Neural cell (in vitro differentiated cells): ENCODE measurements around the gene UCK2. TPM values are rescaled to one million over a fixed set of nuclear protein-coding genes. Genes with fewer than 3 reads are reported as not detected.

Experiments used
- H2AFZ ChIP-seq: fragments of 200-600, 300-800 bp; sonication (generic), shearing (Covaris generic); 2 replicates; pipeline ENCODE4 v1.6.0; 2014; ENCODE audit warnings: low read depth, mild to moderate bottlenecking, antibody characterized with exemption, low read length, moderate library complexity
- H3F3A ChIP-seq: fragments of 200-600 bp; shearing (Covaris generic); 2 replicates; pipeline ENCODE4 v1.6.1; 2016; ENCODE audit warnings: mild to moderate bottlenecking, moderate library complexity, mixed read lengths, antibody characterized with exemption, low read length; ENCODE audit not compliant: insufficient read depth, poor library complexity, severe bottlenecking
- H3K27ac ChIP-seq: fragments of 200-600, 300-800 bp; sonication (generic), shearing (Covaris generic); 2 replicates; pipeline ENCODE4 v1.5.1; 2014; ENCODE audit warnings: mild to moderate bottlenecking, low read length, moderate library complexity
- H3K27me3 ChIP-seq: fragments of 300-800, 200-600 bp; sonication (generic), shearing (Covaris generic); 2 replicates; pipeline ENCODE4 v1.6.0; 2014; ENCODE audit warnings: mild to moderate bottlenecking, low read depth, low read length, moderate library complexity; ENCODE audit not compliant: insufficient read depth
- H3K36me3 ChIP-seq: fragments of 300-800, 200-600 bp; sonication (generic), shearing (Covaris generic); 2 replicates; pipeline ENCODE4 v1.5.1; 2014; ENCODE audit warnings: mild to moderate bottlenecking, antibody characterized with exemption, low read length, moderate library complexity; ENCODE audit not compliant: insufficient read depth
- H3K4me2 ChIP-seq: fragments of 300-800, 200-600 bp; sonication (generic), shearing (Covaris generic); 2 replicates; pipeline ENCODE4 v1.6.0; 2014; ENCODE audit warnings: mild to moderate bottlenecking, low read length
- H3K4me3 ChIP-seq: fragments of 300-800, 200-600 bp; sonication (generic), shearing (Covaris generic); 2 replicates; pipeline ENCODE4 v1.5.1; 2014; ENCODE audit warnings: mild to moderate bottlenecking, low read length, moderate library complexity
- H3K79me2 ChIP-seq: fragments of 200-600 bp; shearing (Covaris generic); replicated peaks from 2 replicates; pipeline ENCODE4 v1.6.0; 2014; ENCODE audit warnings: mild to moderate bottlenecking, low read length, moderate library complexity; ENCODE audit not compliant: insufficient read depth
- H3K9ac ChIP-seq: fragments of 300-800, 200-600 bp; sonication (generic), shearing (Covaris generic); 2 replicates; pipeline ENCODE4 v1.6.1; 2016; ENCODE audit warnings: mild to moderate bottlenecking, low read length, mixed read lengths
- H3K9me2 ChIP-seq: fragments of 200-600 bp; shearing (Covaris generic); 2 replicates; pipeline ENCODE4 v1.6.1; 2016; ENCODE audit warnings: mild to moderate bottlenecking, low read length, mixed read lengths; ENCODE audit not compliant: insufficient read depth
- H3K9me3 ChIP-seq: fragments of 200-600, 300-800 bp; sonication (generic), shearing (Covaris generic); 2 replicates; pipeline ENCODE4 v1.6.1; 2016; ENCODE audit warnings: mild to moderate bottlenecking, mixed run types, low read length, moderate library complexity, mixed read lengths
- H4K20me1 ChIP-seq: fragments of 200-600 bp; shearing (Covaris generic); 2 replicates; pipeline ENCODE4 v1.6.1; 2016; ENCODE audit warnings: mild to moderate bottlenecking, mixed run types; ENCODE audit not compliant: insufficient read depth
- EP300 ChIP-seq: fragments of 450-650 bp; conservative IDR thresholded peaks from 2 replicates; pipeline ENCODE4 v1.6.1; 2014; ENCODE audit warnings: antibody characterized with exemption, mild to moderate bottlenecking, moderate library complexity; ENCODE audit not compliant: poor library complexity, severe bottlenecking
- EZH2 ChIP-seq: fragments of 200-600, 300-800 bp; shearing (Covaris generic), sonication (generic); IDR thresholded peaks from 2 replicates; pipeline ENCODE4 v1.6.1; 2014; ENCODE audit warnings: antibody characterized with exemption, low read length, borderline replicate concordance, mild to moderate bottlenecking; ENCODE audit not compliant: insufficient read depth, poor library complexity, severe bottlenecking
- MXI1 ChIP-seq: fragments of 450-650 bp; conservative IDR thresholded peaks from 2 replicates; pipeline ENCODE4 v1.6.1; 2014; ENCODE audit warnings: antibody characterized with exemption, mild to moderate bottlenecking; ENCODE audit not compliant: poor library complexity, severe bottlenecking
- POLR2AphosphoS5 ChIP-seq: IDR thresholded peaks from 2 replicates; pipeline ENCODE4 v1.6.1; 2012
- RAD21 ChIP-seq: fragments of 450-650 bp; conservative IDR thresholded peaks from 2 replicates; pipeline ENCODE4 v1.6.1; 2014; ENCODE audit warnings: antibody characterized with exemption, mild to moderate bottlenecking, moderate library complexity
- SMC3 ChIP-seq: fragments of 450-650 bp; conservative IDR thresholded peaks from 2 replicates; pipeline ENCODE4 v1.6.1; 2014; ENCODE audit warnings: antibody characterized with exemption, mild to moderate bottlenecking, moderate library complexity; ENCODE audit not compliant: poor library complexity
- TAF1 ChIP-seq: IDR thresholded peaks from 2 replicates; pipeline ENCODE4 v1.6.1; 2012; ENCODE audit warnings: low read depth
- polyA plus RNA-seq: library from polyadenylated mRNA; depleted of rRNA; stranded (reverse); fragments of >200 nt; gene quantifications from 2 replicates; pipeline ENCODE4 v1.2.3, GENCODE V29; 2014
- TF ChIP-seq, protein P1 (sequence below): IDR thresholded peaks from 2 replicates; pipeline ENCODE4 v1.6.1; 2012; ENCODE audit warnings: borderline replicate concordance
- TF ChIP-seq, protein P2 (sequence below): fragments of 450-650 bp; IDR thresholded peaks from 2 replicates; pipeline ENCODE4 v1.5.1; 2014; ENCODE audit warnings: antibody characterized with exemption, mild to moderate bottlenecking, moderate library complexity; ENCODE audit not compliant: poor library complexity, severe bottlenecking

UCK2 gene
- polyA plus RNA-seq, 1 donor from 2014 or later, result 36.0 TPM

DNA sequence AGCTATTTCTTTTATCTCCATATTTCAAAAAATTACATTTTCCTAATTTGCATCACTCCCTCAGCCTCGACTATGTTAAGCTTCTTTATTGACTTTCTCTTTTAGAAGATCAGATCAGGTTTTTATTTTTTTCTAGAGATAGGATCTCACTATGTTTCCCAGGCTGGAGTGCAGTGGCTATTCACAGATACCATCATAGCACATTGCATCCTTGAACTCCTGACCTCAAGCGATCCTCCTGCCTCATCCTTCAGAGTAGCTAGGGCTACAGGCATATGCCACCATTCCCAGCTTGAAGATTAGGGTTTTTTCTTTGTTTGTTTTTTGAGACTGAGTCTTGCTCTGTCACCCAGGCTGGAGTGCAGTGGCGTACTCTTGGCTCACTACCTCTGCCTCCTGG, 20.1 kb downstream of the UCK2 start:
- Histone ChIP-seq H3K9ac (no peak overlapping the region), H2AFZ (no peak overlapping the region), H3K36me3 (no peaks in the 10 kb centered on the region), H3K9me3 (no peaks in the 10 kb centered on the region), H3F3A (no peaks in the 10 kb centered on the region), H3K4me3 (no peak overlapping the region), H3K4me2 (no peak overlapping the region), H4K20me1 (no peaks in the 10 kb centered on the region), H3K9me2 (no peaks in the 10 kb centered on the region), H3K27ac (no peak overlapping the region), H3K27me3 (no peaks in the 10 kb centered on the region), H3K79me2 (peaks cover 51% of the 10 kb centered on the region)
- TF ChIP-seq EZH2, result no peak
- TF ChIP-seq EP300, result no peak
- TF ChIP-seq, protein P1, sequence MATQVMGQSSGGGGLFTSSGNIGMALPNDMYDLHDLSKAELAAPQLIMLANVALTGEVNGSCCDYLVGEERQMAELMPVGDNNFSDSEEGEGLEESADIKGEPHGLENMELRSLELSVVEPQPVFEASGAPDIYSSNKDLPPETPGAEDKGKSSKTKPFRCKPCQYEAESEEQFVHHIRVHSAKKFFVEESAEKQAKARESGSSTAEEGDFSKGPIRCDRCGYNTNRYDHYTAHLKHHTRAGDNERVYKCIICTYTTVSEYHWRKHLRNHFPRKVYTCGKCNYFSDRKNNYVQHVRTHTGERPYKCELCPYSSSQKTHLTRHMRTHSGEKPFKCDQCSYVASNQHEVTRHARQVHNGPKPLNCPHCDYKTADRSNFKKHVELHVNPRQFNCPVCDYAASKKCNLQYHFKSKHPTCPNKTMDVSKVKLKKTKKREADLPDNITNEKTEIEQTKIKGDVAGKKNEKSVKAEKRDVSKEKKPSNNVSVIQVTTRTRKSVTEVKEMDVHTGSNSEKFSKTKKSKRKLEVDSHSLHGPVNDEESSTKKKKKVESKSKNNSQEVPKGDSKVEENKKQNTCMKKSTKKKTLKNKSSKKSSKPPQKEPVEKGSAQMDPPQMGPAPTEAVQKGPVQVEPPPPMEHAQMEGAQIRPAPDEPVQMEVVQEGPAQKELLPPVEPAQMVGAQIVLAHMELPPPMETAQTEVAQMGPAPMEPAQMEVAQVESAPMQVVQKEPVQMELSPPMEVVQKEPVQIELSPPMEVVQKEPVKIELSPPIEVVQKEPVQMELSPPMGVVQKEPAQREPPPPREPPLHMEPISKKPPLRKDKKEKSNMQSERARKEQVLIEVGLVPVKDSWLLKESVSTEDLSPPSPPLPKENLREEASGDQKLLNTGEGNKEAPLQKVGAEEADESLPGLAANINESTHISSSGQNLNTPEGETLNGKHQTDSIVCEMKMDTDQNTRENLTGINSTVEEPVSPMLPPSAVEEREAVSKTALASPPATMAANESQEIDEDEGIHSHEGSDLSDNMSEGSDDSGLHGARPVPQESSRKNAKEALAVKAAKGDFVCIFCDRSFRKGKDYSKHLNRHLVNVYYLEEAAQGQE, result no peak
- no peak for TF ChIP-seq SMC3
- TF ChIP-seq, protein P2, sequence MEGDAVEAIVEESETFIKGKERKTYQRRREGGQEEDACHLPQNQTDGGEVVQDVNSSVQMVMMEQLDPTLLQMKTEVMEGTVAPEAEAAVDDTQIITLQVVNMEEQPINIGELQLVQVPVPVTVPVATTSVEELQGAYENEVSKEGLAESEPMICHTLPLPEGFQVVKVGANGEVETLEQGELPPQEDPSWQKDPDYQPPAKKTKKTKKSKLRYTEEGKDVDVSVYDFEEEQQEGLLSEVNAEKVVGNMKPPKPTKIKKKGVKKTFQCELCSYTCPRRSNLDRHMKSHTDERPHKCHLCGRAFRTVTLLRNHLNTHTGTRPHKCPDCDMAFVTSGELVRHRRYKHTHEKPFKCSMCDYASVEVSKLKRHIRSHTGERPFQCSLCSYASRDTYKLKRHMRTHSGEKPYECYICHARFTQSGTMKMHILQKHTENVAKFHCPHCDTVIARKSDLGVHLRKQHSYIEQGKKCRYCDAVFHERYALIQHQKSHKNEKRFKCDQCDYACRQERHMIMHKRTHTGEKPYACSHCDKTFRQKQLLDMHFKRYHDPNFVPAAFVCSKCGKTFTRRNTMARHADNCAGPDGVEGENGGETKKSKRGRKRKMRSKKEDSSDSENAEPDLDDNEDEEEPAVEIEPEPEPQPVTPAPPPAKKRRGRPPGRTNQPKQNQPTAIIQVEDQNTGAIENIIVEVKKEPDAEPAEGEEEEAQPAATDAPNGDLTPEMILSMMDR, result no peak
- no peak for TF ChIP-seq POLR2AphosphoS5
- TF ChIP-seq TAF1, result no peak
- TF ChIP-seq RAD21, result no peak

DNA sequence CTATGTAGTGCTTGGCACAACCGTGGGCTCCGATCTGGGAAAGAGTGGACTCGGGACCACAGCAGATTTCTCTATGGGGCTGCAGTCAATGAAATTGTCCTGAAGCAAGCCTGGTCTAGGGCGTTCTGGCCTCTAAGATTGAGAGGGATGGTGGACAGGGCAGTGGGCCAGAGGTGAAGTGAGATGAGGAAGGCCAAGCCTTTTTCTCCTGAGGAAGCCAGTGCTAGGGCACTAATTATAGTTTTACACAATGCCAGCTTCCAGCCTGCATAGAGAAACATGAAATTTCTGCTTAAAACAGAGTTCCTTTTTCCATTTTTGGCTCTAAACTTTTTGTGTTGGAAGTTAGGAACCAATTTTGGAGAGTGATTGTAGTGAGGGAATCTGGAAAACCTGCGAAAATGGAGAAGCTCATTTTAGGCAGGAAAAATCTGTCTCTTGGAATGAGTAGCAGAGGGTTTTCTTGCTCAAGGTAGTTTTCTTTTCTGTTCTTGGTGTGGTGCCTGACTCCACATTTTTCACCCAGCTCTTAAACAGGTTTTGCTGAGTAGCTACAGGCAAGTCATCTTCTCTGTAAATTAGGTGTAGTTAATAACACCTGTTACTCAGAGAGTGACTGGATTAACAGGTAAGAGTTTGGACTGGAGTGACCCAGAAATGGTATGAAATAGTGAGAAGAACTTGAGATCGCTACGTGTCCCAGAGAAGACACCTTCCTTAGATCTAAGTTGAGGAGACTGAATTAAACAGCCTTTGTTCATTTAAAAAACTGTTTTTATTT, 22.1 kb downstream of the UCK2 start:
- Histone ChIP-seq H4K20me1 (no peaks in the 10 kb centered on the region), H3K27ac (no peak overlapping the region), H2AFZ (no peak overlapping the region), H3K9me3 (no peaks in the 10 kb centered on the region), H3K4me3 (no peak overlapping the region), H3K36me3 (no peaks in the 10 kb centered on the region), H3K9ac (no peak overlapping the region), H3K9me2 (no peaks in the 10 kb centered on the region), H3K79me2 (peaks cover 35% of the 10 kb centered on the region), H3K27me3 (no peaks in the 10 kb centered on the region), H3K4me2 (no peak overlapping the region), H3F3A (no peaks in the 10 kb centered on the region)
- TF ChIP-seq RAD21 (no peak), POLR2AphosphoS5 (no peak), MXI1 (no peak), TAF1 (no peak)
